HG03571 (cell line): ENCODE measurements around the gene LUZP2.

Source experiments
- ATAC-seq: cut with Tn5 transposase; IDR thresholded peaks from one replicate; pipeline ENCODE4 v1.9.1; 2021; ENCODE audit not compliant: unreplicated experiment

The LUZP2 gene

GRCh38 chr11:24805671-24806070, 308.8 kb downstream of the LUZP2 start:
- ATAC-seq: no peak

- ATAC-seq: no peak
These were observed 311.3 kb downstream of the LUZP2 start for GRCh38 chr11:24808173-24808572.

DNA sequence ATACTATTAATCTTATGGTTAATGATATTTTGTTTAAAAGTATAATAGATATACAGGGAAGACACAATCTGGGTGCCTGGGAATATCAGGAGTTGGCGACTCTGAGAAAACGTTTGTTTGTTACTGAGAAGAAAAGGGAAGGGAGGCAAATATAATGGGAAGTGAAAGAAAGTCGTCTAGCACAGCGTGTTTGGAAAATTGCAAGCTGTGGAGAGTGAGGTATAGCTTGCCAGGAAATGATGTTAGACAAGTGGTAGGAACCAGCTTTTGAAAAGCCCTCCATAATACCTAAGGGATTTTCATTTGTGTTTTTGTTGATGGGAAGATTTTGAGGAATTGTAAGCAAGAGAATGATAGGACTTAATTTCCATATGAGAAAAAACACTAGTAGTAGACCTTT, 322.2 kb downstream of the LUZP2 start:
- ATAC-seq: no peak

GRCh38 chr11:24819863-24820434, 323.1 kb downstream of the LUZP2 start:
- no peak for ATAC-seq

DNA sequence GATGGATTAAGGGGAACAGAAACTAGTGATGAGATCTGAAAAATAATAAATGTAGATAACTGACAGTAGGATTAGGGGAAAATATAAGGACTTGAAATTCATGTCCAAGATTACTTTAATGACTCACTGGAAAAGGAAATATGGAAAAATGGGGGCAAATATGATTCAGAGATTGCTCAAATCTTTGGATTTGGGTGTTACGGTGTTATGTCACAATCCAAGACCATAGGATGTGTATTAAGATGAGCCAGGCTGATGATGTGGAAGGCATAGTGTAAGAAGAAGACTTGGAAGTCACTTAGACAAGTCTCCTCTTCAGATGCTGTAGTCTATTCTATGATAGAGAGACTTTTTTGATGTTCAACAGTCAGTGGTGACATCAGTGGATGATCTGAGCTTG, 323.7 kb downstream of the LUZP2 start:
- ATAC-seq: no peak

- no peak for ATAC-seq
These were observed 332.2 kb downstream of the LUZP2 start for GRCh38 chr11:24828938-24829605.

- ATAC-seq: no peak
These were observed 336.7 kb downstream of the LUZP2 start for GRCh38 chr11:24833573-24833972.

DNA sequence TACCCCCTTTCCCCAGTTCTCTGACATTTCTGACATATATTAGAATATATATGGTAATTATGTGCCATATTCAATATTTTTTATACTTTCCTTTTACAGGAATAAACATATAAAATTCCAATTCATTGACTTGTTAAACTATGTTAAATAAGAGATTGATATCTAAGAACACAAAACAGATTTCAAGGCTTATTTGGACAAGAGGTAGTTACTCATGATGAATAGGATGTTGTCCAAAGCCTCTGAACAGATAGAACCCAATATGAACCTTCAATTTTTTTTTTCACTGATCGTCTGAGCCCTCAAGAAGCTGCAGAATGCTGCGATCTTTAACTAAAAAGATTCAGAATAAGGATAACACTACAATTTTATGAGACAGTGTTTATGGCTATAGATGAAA, 340.3 kb downstream of the LUZP2 start:
- no peak for ATAC-seq

GRCh38 chr11:24842308-24842707, 345.5 kb downstream of the LUZP2 start:
- no peak for ATAC-seq

DNA sequence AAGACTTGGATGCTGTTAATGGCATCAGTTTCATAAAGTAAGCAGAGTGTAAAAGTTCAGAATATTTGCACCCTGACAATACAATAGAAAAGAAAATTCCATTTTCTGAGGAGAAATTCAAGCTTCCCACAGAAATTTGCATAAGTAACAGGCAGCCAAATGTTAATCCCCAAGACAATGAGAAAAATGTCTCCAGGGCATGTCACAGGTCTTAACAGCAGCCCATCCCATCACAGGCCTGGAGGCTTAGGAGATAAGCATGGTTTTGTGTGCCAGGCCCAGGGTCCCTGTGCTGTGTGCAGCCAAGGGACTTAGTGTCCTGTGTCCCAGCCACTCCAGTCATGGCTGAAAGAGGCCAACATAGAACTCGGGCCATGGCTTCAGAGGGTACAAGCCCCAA, 347.6 kb downstream of the LUZP2 start:
- no peak for ATAC-seq

DNA sequence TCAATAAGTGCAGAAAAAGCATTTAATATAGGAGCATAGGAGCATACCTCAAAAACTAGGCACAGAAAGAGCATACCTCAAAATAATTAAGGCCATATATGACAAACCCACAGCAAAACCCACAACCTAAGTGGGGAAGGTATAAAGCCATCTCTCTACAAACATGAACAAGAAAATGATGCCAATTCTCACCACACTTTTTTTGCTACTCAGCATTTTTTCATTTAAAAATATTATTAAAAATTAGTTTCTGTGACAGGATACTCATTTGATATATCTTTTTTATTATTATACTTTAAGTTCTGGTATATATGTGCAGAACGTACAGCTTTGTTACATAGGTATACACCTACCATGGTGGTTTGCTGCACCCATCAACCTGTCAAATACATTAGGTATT, 352.0 kb downstream of the LUZP2 start:
- ATAC-seq: no peak

GRCh38 chr11:24855951-24856350, 359.1 kb downstream of the LUZP2 start:
- ATAC-seq: no peak

DNA sequence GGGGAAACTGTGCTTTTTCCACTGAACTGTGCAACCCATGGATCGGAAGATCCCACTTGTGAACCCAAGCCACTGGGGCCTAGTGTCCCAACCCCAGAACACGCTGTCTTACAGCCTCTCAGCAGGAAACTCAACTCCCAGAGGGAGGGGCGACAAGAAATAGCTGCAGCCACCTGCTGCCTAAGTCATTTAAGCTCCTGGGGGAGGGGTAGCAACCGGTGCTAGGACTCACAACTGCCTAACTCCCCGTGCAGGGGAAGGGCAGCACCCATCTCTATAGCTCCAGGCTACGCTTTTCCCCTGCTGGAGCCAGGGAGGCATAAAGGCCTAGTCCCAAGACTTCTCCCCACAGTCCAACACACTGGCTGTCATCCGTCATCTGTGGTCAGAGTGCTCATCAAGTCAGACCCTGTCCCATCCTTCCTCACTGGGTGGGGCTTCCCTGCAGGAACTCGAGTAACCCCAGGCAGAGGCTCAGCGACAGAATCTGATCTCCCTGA, 363.0 kb downstream of the LUZP2 start:
- no peak for ATAC-seq

GRCh38 chr11:24861440-24861839, 364.6 kb downstream of the LUZP2 start:
- no peak for ATAC-seq

DNA sequence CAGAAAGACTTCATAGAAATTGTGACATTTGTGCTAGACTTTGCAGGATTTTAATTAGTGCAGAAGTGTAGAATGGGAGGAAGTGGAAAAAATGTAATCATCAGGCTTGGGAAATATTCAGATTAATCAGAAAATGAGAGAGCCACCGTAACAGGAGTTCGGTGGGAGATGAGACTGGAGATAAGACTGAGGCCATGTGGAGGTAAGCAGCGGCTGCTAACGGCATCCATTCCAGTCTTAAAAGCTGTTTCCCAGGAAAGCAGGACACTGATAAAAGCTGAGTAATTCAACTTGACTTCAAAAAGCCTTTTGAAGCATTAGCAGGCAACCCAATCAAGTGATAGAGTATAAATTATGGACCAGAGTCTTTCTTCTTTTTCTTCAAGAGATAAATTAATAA, 369.9 kb downstream of the LUZP2 start:
- no peak for ATAC-seq

DNA sequence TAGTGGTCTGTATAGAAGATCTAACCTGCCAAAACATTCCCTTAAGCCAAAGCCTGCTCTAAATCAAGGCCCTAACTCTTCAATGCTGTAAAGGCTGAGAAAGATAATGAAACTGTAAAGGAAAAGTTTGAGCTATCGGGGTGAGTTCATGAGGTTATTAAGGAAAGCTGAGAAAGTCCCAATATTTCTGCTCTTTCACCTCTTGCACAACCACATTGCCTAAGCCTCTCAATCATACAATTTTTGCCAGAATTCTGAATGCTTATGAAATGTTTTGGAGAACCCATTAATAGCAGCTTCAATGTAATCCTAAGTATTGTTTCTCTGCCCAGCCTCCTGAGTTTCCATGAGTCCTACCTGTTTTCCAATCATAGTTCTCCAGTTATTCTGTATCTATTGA, 373.2 kb downstream of the LUZP2 start:
- ATAC-seq: no peak

GRCh38 chr11:24872186-24872585, 375.3 kb downstream of the LUZP2 start:
- ATAC-seq: no peak

DNA sequence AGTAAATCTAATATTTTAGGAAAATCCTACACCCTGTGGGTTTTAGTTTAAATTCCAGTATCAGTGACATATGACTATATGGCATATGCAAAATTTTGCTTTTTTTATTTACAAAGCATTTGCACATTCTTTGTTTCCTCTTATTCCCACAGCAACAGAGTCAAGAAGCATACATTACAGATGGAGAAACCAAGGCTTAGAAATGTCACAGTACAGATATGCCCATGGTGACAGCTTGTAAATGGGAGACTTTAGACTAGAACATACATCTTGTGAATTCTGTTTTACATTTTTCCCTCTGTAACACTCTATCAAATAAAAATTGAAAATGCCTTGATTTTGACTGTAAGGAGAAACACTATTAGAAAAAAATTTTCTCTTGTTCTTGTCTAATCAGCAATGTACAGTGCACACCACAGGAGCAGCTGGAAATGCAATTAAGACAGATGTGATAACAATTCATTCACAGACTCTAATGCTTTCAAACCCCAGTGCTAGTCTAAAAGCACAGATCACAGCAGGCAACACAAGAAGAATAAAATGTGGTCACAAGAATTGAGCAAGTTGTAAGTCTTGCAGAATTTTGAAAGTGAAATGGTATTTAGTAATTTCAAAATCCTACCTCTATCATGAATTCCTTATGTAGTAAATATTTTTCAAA, 375.9 kb downstream of the LUZP2 start:
- no peak for ATAC-seq

DNA sequence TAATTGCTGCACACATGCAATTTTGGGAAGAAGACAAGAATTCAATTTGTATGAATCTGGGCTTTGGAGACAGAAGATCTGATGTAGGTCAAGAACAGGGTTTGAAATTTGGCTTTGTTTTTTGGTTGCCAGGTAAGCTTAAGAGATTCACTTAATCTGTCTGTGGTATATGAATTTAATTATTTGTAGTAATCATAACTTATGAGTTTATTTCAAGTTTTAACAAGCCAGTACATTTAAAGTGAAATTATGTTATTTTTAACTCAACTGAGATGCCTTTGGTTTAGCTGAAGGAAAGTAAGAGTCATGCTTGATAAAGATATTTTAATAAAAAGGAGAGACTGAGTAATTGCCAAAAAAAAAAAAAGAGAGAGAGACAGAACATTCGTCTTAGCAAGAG, 384.1 kb downstream of the LUZP2 start:
- no peak for ATAC-seq

DNA sequence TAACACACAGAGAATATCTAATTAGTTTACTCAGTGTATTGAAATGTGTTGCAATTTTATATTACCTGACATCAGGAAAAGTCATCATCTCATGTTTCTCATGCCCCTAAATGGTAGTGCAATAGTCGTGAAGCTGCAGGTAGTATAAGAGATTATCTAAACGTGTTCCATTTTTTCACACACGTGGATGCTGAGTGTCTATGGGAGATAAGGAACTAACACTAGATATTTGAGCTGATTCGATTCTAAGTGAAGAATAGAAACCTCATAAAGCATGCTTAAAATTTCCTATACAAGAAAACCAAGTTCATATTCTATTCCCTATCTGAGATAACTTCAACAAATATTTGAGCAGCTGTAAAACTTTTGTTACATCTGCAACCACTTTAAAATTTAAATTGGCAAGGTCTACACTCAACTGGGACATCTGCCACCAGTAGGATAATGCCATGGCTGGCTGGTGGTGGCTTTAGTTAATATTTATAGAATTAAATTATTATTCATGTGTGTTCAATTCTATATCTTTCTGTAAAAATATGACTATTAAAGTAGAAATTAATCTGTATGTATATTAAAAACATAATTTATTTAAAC, 388.8 kb downstream of the LUZP2 start:
- no peak for ATAC-seq

- ATAC-seq: no peak
These were observed 390.2 kb downstream of the LUZP2 start for GRCh38 chr11:24886880-24887619.
